SK-N-SH (cell line): ENCODE results near the gene ACE.

Experiments used
- NFIC ChIP-seq: IDR thresholded peaks from 2 replicates; pipeline ENCODE4 v1.4.0; 2012; ENCODE audit warnings: borderline replicate concordance
- RAD21 ChIP-seq: IDR thresholded peaks from 2 replicates; pipeline ENCODE4 v1.6.1; 2012; ENCODE audit warnings: mild to moderate bottlenecking, low read length
- USF1 ChIP-seq: IDR thresholded peaks from 2 replicates; pipeline ENCODE4 v1.4.0; 2012; ENCODE audit warnings: low read depth, borderline replicate concordance
- ZBTB33 ChIP-seq: IDR thresholded peaks from 2 replicates; pipeline ENCODE4 v1.4.0; 2012; ENCODE audit warnings: low read depth, borderline replicate concordance
- TF ChIP-seq, protein P1 (sequence below): fragments of 200-600 bp; sonication (generic); IDR thresholded peaks from 2 replicates; pipeline ENCODE4 v1.6.1; 2017; ENCODE audit warnings: antibody characterized with exemption, mild to moderate bottlenecking, moderate library complexity
- TF ChIP-seq, protein P2 (sequence below): fragments of 150-350 bp; IDR thresholded peaks from 2 replicates; pipeline ENCODE4 v1.6.1; 2017; ENCODE audit warnings: antibody characterized with exemption, low read length, low read depth, borderline replicate concordance

DNA sequence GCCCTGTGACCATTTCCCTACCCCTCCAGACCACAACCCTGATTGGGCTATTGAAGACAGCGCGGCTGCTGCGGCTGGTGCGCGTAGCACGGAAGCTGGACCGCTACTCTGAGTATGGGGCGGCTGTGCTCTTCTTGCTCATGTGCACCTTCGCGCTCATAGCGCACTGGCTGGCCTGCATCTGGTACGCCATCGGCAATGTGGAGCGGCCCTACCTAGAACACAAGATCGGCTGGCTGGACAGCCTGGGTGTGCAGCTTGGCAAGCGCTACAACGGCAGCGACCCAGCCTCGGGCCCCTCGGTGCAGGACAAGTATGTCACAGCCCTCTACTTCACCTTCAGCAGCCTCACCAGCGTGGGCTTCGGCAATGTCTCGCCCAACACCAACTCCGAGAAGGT is 58.8 kb downstream of the ACE start:
- no peak for TF ChIP-seq NFIC
- TF ChIP-seq, protein P1, sequence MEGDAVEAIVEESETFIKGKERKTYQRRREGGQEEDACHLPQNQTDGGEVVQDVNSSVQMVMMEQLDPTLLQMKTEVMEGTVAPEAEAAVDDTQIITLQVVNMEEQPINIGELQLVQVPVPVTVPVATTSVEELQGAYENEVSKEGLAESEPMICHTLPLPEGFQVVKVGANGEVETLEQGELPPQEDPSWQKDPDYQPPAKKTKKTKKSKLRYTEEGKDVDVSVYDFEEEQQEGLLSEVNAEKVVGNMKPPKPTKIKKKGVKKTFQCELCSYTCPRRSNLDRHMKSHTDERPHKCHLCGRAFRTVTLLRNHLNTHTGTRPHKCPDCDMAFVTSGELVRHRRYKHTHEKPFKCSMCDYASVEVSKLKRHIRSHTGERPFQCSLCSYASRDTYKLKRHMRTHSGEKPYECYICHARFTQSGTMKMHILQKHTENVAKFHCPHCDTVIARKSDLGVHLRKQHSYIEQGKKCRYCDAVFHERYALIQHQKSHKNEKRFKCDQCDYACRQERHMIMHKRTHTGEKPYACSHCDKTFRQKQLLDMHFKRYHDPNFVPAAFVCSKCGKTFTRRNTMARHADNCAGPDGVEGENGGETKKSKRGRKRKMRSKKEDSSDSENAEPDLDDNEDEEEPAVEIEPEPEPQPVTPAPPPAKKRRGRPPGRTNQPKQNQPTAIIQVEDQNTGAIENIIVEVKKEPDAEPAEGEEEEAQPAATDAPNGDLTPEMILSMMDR, result no peak
- TF ChIP-seq, protein P2, sequence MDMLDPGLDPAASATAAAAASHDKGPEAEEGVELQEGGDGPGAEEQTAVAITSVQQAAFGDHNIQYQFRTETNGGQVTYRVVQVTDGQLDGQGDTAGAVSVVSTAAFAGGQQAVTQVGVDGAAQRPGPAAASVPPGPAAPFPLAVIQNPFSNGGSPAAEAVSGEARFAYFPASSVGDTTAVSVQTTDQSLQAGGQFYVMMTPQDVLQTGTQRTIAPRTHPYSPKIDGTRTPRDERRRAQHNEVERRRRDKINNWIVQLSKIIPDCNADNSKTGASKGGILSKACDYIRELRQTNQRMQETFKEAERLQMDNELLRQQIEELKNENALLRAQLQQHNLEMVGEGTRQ, result no peak
- no peak for TF ChIP-seq ZBTB33
- TF ChIP-seq RAD21, result no peak
- TF ChIP-seq USF1, result no peak
